Measurements from ENCODE around the gene ID2. TPM values are rescaled to one million over a fixed set of nuclear protein-coding genes. Genes with fewer than 3 reads are reported as not detected.

Gene ID2
- total and polyA plus RNA-seq, 2 donors (not counting 1 experiment from before 2014, with no cell fraction given), result 15.0 to 25.9 TPM

DNA sequence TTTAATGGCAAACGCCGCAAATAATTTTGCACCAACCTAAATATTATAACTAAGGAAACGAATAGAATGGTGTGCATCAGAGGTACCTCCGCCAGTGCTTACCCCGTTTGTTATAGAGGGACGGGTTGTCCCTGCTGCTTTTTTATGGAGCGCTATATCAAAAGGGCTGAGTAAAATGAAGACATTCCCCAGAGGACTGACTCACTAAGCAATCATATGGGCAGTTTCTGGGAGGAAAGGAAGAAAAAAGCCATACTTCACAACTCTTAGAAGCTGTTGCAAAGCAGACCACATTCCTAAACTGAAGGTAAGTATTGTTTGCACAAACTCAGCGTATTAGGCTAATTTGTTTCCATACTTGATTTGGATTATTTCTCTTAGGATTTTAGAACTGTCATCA is 12.9 kb downstream of the ID2 start:
- Histone ChIP-seq H3K9ac (ENCODE audit: low read length) (no peak overlapping the region), H2AFZ (ENCODE audit: insufficient read depth, low read depth, low read length, poor library complexity, severe bottlenecking) (no peak overlapping the region), H3K27me3 (replicated peaks in 1 of 4; ENCODE audit: control extremely low read depth in 1 of 4, control insufficient read depth in 3 of 4, insufficient read depth in 4 of 4, low read length in 3 of 4) (peaks cover 0 to 12% (median 5%) of the 10 kb centered on the region in 4 experiments), H3K4me1 (ENCODE audit: control insufficient read depth in 2 of 2, insufficient read depth in 2 of 2, low read length in 2 of 2) (no peaks in the 10 kb centered on the region), H3K4me2 (replicated peaks; ENCODE audit: low read depth, low read length, poor library complexity, severe bottlenecking) (no peak overlapping the region), H3K27ac (ENCODE audit: low read length in 2 of 2) (no peak overlapping the region), H3K4me3 (ENCODE audit: control extremely low read depth in 1 of 5, extremely low read depth in 1 of 5, insufficient read depth in 1 of 5, low read depth in 2 of 5, low read length in 4 of 5) (no peak overlapping the region), H4K20me1 (ENCODE audit: control insufficient read depth, insufficient read depth, low read length, poor library complexity, severe bottlenecking) (no peaks in the 10 kb centered on the region), H3K79me2 (ENCODE audit: control insufficient read depth, insufficient read depth, low read length) (no peaks in the 10 kb centered on the region), H3K36me3 (replicated peaks in 1 of 2; ENCODE audit: control extremely low read depth in 1 of 2, control insufficient read depth in 1 of 2, extremely low read depth in 1 of 2, insufficient read depth in 2 of 2, low read length in 1 of 2) (no peaks in the 10 kb centered on the region), H3K9me3 (ENCODE audit: control extremely low read depth in 1 of 3, control insufficient read depth in 2 of 3, insufficient read depth in 1 of 3, low read length in 2 of 3) (peaks cover 0 to 12% (median 0%) of the 10 kb centered on the region in 3 donors)
- CTCF ChIA-PET, result no interaction called here
- no peaks in the 10 kb centered on the region for H3K9me3 Mint-ChIP-seq (ENCODE audit: insufficient read depth)
- no peak for DNase-seq
- 87% methylated on average over 3 of the region's 8 CpGs for WGBS (ENCODE audit: insufficient coverage)
- intact Hi-C loops (cut with micrococcal nuclease), result no loop called here
- no peak for TF ChIP-seq CTCF (IDR thresholded peaks at IDR 0.05)
- no peak for TF ChIP-seq EZH2 (IDR thresholded peaks at IDR 0.05; ENCODE audit: borderline replicate concordance, insufficient read depth, low read depth, low read length, poor library complexity, severe bottlenecking)
- no peak overlapping the region for H3K4me3 Mint-ChIP-seq
- H3K4me1 Mint-ChIP-seq, result no peaks in the 10 kb centered on the region
- H3K27me3 Mint-ChIP-seq, result peaks cover 35% of the 10 kb centered on the region
- H3K27ac Mint-ChIP-seq, result no peak overlapping the region
- ATAC-seq (ENCODE audit: low read depth), result no peak
- POLR2A ChIA-PET, result no interaction called here

DNA sequence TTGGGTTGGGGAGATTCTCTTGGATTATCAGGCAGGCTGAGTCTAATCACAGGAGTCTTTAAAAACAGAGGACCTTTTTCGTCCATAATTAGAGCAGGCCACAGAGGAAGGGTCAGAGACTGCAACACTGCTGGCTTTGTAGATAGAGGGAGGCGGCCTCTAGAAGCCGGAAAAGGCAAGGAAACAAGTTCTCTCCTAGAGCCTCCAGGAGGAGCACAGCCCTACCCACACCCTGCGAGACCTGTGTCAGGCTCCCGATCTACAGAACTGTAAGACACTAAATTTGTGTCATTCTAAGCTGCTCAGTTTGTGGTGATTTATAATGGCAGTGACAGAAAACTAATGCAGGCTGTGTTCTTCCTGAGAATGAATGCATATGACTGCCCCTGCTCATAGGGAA is 15.3 kb downstream of the ID2 start:
- CTCF ChIA-PET, result interaction anchor here (1.5 kb wide), 1 partner anchor 10 kb away, joined by 3 read pairs; no protein-coding TSS in a partner anchor

More for the DNA sequence above, 15.3 kb downstream of the ID2 start:
- H3K9ac ChIP-seq (ENCODE audit: low read length), result no peak overlapping the region
- Mint-ChIP-seq H3K4me3 (no peak overlapping the region), H3K27me3 (peaks cover 22% of the 10 kb centered on the region), H3K9me3 (ENCODE audit: insufficient read depth) (no peaks in the 10 kb centered on the region), H3K4me1 (no peaks in the 10 kb centered on the region), H3K27ac (no peak overlapping the region)
- H3K4me2 ChIP-seq (replicated peaks; ENCODE audit: low read depth, low read length, poor library complexity, severe bottlenecking), result no peak overlapping the region
- intact Hi-C loops (cut with micrococcal nuclease), result no loop called here
- H2AFZ ChIP-seq (ENCODE audit: insufficient read depth, low read depth, low read length, poor library complexity, severe bottlenecking), result no peak overlapping the region
- POLR2A ChIA-PET, result no interaction called here
- H3K27me3 ChIP-seq (replicated peaks in 1 of 4; ENCODE audit: control extremely low read depth in 1 of 4, control insufficient read depth in 3 of 4, insufficient read depth in 4 of 4, low read length in 3 of 4), result peaks cover 0 to 7% (median 2%) of the 10 kb centered on the region in 4 experiments
- H3K4me3 ChIP-seq (ENCODE audit: control extremely low read depth in 1 of 5, extremely low read depth in 1 of 5, insufficient read depth in 1 of 5, low read depth in 2 of 5, low read length in 4 of 5), result no peak overlapping the region
- no peaks in the 10 kb centered on the region for H3K36me3 ChIP-seq (replicated peaks in 1 of 2; ENCODE audit: control extremely low read depth in 1 of 2, control insufficient read depth in 1 of 2, extremely low read depth in 1 of 2, insufficient read depth in 2 of 2, low read length in 1 of 2)
- TF ChIP-seq EZH2 (IDR thresholded peaks at IDR 0.05; ENCODE audit: borderline replicate concordance, insufficient read depth, low read depth, low read length, poor library complexity, severe bottlenecking) (no peak), CTCF (IDR thresholded peaks at IDR 0.05) (no peak)
- H3K9me3 ChIP-seq (ENCODE audit: control extremely low read depth in 1 of 3, control insufficient read depth in 2 of 3, insufficient read depth in 1 of 3, low read length in 2 of 3), result peaks cover 0 to 12% (median 0%) of the 10 kb centered on the region in 3 donors
- H3K79me2 ChIP-seq (ENCODE audit: control insufficient read depth, insufficient read depth, low read length), result no peaks in the 10 kb centered on the region
- no peaks in the 10 kb centered on the region for H3K4me1 ChIP-seq (ENCODE audit: control insufficient read depth in 2 of 2, insufficient read depth in 2 of 2, low read length in 2 of 2)
- 91% methylated on average over 3 of the region's 5 CpGs for WGBS (ENCODE audit: insufficient coverage)
- H3K27ac ChIP-seq (ENCODE audit: low read length in 2 of 2), result no peak overlapping the region
- DNase-seq (no peak), ATAC-seq (ENCODE audit: low read depth) (no peak)
- H4K20me1 ChIP-seq (ENCODE audit: control insufficient read depth, insufficient read depth, low read length, poor library complexity, severe bottlenecking), result no peaks in the 10 kb centered on the region

Data from B cell (primary cell).